GM12875 (cell line): ENCODE results near the gene CBX5.

Source experiments
- H3K4me3 ChIP-seq: one replicate; pipeline ENCODE4 v1.5.1; 2011; ENCODE audit warnings: low read depth, low read length, control low read depth
- CTCF ChIP-seq: IDR thresholded peaks from 2 replicates; pipeline ENCODE4 v1.5.1; 2011; ENCODE audit warnings: low read depth, mild to moderate bottlenecking, control low read depth, inconsistent platforms, low read length, moderate library complexity, borderline replicate concordance; ENCODE audit not compliant: insufficient read depth

The CBX5 gene

DNA sequence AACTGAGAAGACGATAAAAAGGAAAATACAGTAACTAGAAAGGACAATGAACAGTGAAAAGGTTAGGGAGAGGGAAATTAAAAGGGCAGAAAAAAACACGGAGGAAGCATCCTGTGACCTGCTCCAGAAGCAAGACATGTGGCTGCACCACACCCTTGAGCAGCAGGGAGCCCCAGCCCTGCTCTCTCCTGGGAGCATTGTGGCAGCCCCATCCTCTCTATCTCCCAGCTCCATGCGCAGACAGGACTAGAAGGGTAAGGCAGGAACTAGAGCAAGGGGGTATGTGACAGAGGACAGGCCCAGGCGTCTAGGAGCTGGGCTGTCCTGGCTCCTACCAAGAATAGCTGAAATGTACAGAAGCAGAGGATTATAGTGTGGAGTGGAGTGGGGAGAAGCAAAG is 52.5 kb downstream of the CBX5 start:
- no peak overlapping the region for H3K4me3 ChIP-seq
- no peak for TF ChIP-seq CTCF

DNA sequence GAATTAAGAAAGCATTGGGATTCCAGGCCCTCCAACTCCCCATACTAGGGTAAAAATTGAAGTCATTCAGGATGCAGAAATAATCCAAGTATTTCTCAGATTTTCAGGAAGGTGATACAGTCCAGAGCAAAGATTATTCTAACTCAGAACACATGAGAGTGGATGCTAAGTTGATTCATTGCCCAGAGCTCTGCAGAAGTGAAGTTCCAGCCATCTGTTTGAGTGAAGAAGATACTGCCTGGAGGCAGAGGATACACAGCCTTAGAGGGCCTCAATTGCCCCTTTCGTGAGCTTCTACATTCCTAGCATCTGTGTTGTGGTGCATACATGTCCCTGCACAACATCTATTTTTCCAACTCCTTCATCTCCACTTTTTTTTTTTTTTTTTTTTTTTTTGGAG is 54.3 kb downstream of the CBX5 start:
- no peak for TF ChIP-seq CTCF
- H3K4me3 ChIP-seq, result no peak overlapping the region

GRCh38 chr12:54222609-54223008 is 57.3 kb downstream of the CBX5 start:
- no peak overlapping the region for H3K4me3 ChIP-seq
- TF ChIP-seq CTCF, result no peak

DNA sequence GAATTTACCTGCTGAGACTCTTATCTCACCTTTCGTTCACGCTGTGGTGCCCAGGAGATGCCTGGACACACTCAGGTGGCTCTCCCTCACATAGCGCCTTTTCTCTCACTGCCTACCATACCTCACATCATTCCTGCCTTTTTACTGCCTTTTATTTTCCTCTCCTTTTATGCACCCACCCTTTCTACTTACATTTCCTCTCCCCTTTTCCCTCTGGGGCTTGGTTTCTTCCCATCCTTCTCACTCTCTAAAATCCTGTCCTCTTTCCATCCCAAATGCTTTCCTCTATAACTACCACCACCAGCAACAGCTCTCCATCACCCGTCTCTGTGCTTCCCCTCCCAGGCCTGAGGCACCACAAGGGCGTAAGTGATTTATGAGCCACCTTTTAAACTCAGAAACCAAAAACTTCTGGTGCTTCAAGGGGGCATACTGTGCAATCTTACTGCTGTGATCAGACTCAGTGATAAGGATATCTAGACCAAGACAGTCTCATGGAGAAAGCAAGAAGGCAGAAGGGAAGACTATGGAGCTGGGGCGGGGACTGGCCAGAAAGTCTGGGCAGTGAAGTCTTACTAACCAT is 58.4 kb downstream of the CBX5 start:
- no peak overlapping the region for H3K4me3 ChIP-seq
- TF ChIP-seq CTCF, result no peak

GRCh38 chr12:54220567-54220966 is 59.4 kb downstream of the CBX5 start:
- TF ChIP-seq CTCF, result no peak

GRCh38 chr12:54220092-54220557 is 59.8 kb downstream of the CBX5 start:
- no peak overlapping the region for H3K4me3 ChIP-seq

More at GRCh38 chr12:54220567-54220966, 59.4 kb downstream of the CBX5 start:
- no peak overlapping the region for H3K4me3 ChIP-seq

More at GRCh38 chr12:54220092-54220557, 59.8 kb downstream of the CBX5 start:
- TF ChIP-seq CTCF, result peak; percentile 79
